Measurements from ENCODE around the gene CDH4.

CDH4 gene

DNA sequence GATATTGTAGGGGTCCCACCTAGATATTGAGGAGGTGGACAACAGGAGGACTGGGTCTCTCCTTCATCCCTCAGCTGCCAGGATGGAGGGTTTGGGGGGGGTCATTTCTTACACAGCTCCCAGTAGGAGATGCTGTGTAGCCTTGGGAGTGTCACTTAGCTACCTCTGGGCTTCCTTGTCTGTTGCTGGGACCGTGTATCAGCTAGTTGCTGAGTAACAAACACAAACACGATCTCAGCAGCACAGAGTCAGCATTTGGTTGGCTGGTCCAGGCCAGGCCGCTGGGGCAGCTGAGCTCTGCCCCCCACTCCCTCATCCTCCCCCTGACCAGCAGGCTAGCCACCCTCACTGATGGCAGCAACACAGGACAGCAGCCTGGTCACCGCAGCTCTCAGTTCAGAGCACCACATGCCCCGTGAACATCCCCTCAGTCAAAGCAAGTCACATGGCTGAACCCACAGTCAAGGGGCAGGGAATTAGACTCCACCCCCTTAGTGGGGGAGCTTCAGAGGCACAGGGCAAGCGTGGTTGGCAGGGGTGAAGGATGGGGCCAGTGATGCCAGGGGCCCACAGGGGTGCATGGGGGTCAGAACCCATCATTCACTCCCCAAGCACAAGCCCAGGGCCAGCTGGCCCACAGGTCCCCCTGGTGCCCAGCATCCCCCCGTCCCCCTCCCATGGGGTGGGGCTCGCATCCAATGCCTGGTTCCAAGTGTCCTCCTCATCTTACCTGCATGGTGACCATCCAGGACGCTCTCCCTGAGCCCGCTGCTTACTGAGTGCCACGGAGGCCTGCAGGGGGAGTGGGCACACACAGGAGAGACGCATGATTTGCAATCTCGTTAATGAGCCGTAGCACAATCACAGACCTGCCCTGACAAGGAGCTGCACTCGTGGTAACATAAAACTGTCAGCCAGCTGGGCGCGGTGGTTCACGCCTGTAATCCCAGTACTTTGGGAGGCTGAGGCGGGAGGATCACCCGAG lies 701.3 kb downstream of the CDH4 start:
- in situ Hi-C loops (cut with HindIII; ENCODE audit: low sequenced_read_pairs), result no loop called here

DNA sequence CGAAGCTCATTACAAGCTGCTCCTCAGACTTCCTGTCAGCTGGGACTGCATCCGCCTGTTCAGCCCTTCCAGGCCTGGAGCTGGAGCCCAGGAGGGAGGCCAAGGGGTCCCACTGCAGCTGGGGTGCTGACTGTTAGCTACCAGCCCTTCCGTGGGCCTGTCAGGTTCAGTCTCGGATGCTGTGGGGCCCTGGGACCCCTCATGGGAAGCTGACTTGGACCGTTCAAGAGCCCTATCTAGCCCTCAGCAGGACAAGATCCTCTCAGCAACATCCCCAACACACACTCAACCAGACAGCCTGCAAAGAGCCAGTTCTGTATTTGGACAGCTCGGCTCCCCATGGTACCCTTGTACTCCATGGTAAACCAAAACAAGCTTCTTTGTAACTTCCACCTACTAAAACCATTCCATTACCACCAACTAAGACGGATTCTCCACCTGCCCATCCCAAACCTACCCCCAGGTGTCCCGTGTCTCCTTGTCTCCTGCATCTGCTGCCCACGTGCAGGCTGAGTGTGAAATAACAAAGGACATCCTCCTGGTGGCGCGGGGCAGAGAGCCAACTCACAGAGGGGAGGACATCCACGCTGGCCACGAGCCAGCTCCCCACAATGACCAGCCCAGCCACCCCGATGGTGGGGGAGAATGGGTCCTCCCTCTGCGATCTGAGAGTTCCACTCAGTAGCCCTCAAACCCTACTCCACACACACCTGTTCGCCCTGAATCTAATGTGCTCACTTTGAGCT lies 702.4 kb downstream of the CDH4 start:
- in situ Hi-C loops (cut with HindIII; ENCODE audit: low sequenced_read_pairs), result no loop called here

DNA sequence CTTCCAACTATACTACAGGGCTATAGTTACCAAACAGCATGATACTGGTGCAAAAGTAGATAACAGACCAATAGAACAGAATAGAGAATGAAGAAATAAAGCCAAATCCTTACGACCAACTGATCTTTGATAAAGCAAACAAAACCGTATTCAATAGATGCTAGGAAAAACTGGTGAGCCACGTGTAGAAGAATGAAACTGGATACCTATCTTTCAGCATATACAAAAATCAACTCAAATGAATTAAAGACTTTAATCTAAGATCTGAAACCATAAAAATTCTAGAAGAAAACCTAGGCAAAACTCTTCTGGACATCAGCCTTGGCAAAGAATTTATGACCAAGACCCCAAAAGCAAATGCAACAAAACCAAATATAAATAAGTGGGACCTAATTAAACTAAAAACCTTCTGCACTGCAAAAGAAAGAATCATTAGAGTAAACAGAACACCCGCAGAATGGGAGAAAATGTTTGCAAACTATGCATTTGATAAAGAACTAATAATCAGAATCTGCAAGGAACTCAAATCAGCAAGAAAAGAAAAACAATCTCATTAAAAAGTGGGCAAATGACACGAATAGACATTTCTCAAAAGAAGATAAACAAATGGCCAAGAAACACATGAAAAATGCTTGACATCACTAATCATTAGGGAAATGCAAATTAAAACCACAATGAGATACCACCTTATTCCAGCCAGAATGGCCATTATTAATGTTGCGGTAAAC lies 703.8 kb downstream of the CDH4 start:
- in situ Hi-C loops (cut with HindIII; ENCODE audit: low sequenced_read_pairs), result no loop called here

DNA sequence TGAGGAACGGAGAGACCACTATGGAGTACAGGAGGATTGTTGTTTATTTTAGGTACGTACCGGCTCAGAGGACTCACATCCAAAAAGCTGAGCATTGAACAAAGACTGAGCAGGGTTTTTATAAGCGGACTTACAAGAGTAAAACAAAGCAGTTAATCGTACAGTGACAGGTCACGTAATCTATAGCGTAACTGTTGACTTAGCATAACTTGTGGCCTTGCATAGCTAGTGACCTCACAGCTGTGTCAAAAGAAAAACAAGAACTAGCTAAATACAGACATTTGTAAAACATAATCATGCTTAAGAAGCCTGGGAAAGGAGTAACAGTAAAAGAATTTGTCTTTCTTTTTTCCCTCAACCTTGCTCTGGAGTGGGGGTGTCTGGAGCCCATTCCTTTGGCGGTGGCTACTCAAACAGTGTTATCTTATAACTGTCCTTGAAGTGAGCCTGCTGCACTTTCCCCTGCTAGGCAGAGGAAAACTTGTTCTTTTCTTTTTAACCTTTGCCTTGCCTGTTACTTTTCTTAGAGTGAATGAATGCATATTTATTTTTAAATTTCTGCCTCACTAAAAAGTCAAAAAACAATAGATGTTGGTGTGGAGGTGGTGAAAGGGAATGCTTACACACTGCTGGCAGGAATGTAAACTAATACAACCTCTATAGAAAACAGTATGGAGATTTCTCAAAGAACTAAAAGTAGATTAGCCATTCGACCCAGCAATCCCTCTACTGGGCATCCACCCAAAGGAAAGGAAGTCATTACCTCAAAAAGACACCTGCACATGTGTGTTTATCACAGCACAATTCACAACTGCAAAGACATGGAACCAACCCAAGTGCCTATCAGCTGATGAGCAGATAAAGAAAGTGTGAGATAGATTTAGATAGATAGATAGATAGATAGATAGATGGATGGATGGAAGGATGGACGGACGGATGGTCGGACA lies 704.6 kb downstream of the CDH4 start:
- in situ Hi-C loops (cut with HindIII; ENCODE audit: low sequenced_read_pairs), result no loop called here

DNA sequence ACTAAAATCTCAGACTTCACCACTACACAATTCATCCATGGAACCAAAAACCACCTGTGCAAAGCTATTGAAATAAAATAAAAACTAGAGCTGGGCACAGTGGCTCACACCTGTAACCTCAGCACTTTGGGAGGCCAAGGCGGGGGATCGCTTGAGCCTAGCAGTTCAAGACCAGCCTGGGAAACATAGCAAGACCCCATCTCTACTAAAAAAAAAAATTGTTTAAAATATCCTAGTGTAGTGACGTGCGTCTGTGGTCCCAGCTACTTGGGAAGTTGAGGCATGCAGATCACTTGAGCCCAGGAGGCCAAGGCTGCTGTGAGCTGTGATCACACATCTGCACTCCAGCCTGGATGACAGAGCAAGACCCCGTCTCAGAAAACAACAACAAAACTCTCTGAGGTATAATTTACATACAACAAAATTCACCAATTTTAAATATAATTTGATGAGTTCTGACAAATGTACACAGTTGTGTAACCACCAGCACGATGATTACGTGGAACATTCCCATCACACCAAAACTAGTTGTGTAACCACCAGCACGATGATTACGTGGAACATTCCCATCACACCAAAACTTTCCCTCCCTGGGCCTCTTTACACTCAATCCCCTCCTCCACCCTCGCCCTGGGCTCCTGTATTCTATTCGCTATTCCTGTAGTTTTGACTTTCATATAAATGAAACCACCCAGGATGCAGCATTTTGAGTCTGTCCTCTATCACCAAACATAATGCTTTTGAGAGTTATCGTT lies 706.1 kb downstream of the CDH4 start:
- in situ Hi-C loops (cut with HindIII; ENCODE audit: low sequenced_read_pairs), result no loop called here

DNA sequence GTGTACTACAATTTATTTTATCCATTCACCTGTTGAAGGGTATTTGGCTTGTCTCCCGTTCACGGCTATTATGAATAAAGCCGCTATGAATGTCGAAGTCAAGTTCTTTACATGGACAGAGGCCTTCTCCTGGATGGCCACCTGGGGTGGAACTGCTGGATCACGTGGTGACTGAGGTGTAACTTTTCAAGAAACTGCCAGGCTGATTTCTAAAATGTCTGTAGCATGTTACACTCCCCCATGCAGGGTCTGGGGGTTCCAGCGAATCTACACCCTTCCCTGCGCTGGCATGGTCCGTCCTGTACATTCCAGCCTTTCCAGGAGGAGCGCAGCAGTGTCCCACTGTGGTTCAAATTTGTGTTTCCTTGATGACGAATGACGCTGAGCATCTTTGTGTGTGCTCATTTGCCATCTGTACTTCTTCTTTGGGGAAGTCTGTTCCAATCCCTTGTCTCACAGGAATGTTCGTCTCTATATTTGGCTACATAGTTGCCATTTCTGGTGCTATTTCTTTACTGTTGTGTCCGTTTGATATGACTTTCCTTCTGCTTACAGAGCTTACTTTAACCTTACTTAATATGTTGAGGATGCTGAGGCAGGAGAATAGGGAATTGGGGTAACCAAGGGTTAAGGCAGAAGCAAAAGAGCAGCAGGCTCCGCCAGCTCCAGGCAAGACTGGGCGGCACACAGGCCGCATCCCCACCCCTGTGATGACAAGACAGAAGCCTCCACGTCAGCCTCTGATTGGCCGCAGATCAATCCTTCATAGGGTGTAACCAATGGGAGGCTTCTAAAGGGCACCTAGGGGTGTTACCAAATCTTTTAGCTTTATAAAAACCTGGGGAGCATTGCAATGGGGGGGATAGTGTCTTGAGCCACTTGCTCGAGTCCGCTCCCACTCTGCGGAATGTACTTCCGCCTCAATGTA lies 707.0 kb downstream of the CDH4 start:
- in situ Hi-C loops (cut with HindIII; ENCODE audit: low sequenced_read_pairs), result no loop called here

DNA sequence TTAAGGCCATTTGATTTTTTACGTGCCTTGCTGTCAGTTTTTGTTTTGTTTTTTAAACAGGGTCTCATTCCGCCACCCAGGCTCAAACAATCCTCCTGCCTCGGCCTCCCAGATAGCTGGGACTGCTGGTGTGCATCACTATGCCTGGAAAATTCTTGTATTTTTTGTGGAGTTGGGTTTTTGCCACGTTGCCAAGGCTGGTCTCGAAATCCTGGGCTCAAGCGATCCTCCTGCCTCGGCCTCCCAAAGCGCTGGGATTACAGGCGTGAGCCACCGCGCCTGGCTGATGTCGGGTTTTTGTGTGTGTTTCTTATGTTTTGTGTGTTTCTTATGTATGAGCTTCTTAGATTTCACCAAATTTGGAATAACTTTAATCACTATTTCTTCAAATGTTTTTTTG lies 708.8 kb downstream of the CDH4 start:
- in situ Hi-C loops (cut with HindIII; ENCODE audit: low sequenced_read_pairs), result no loop called here

DNA sequence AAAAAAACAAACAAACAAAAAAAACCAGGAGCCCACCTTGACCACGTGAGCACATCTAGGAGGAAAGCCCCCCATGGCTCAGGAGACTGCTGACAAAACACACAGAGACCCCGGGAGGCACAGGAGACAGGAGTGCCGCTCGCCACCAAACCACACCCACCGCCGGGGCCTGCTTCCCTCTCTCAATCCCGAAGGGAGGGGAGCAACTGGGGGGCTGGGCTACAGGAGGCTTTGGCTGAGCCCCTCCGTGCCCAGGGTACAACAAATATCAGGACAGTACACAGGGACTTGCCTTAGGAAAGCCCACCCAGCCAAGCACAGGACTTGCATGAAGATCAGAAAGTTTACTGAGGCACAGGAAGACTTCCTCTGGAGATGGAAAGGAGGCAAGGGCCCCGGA lies 711.1 kb downstream of the CDH4 start:
- in situ Hi-C loops (cut with HindIII; ENCODE audit: low sequenced_read_pairs), result no loop called here

DNA sequence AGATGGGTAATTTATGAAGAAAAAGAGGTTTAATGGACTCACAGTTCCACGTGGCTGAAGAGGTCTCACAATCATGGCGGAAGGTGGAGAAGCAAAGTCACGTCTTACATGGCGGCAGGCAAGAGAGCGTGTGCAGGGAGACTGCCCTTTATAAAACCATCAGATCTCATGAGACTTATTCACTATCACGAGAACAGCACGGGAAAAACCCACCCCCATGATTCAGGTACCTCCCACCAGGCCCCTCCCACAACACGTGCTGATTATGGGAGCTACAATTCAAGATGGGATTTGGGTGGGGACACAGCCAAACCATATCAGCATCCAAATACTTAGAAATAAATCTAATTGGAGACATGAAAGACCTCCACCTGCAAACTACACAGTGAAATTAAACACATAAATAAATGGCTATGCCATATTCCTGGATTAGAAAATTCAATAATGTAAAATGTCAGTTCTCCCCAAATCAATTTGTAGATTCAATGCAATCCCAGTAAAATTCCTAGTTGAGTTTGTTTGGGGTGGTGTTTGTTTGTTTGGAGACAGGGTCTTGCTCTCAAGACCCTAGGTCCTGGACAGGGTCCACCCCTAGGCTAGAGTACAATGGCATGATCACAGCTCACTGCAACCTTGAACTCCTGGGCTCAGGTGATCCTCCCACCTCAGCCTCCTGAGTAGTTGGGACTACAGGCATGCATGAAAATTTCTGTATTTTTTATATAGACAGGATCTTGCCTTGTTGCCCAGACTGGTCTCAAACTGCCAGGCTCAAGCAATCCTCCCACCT lies 712.0 kb downstream of the CDH4 start:
- in situ Hi-C loops (cut with HindIII; ENCODE audit: low sequenced_read_pairs), result no loop called here

DNA sequence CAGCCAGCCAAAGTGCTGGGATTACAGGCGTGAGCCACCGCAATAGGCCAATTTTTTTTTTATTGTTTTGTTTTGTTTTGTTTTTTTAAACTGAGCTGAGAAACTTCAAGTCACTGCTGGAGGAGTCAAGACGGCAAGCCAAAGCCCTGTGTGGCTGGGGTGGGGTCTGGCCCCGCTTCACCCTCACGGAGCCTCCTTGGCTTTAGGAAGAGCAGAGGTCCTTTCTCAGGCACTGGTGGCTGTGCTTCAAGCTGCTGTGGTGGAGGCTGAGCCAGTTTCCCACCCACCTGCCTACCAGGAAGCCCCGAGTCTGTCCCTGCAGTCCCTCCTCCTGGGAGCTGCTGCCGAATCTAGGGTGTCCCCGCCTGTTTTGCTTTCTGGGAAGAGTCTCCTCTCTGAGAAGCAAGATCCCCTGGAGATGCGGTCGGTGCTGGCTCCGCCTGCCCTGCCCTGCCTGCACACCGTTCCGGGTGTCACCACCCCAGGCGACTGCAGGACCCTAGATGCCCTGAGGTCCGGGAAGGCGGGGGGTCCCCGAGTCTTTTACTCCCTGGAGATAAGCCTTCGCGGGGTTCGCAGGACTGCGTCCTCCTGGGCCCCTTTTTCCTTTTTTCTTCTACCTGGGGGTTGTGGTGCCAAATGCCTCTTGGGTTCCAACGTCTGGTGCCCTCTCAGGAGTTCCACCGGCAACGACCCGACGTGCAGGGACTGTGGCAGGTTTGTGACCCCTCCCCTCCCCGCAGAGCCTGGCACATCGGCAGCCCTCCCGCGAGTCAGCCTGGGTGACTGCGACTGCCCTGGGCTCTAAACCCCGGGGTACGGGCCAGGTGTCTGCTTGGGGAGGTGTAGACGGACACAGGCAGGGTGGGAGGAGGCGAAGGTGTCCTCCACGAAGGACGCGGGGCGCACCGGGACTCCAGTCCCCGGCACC lies 712.9 kb downstream of the CDH4 start:
- in situ Hi-C loops (cut with HindIII; ENCODE audit: low sequenced_read_pairs), result no loop called here

DNA sequence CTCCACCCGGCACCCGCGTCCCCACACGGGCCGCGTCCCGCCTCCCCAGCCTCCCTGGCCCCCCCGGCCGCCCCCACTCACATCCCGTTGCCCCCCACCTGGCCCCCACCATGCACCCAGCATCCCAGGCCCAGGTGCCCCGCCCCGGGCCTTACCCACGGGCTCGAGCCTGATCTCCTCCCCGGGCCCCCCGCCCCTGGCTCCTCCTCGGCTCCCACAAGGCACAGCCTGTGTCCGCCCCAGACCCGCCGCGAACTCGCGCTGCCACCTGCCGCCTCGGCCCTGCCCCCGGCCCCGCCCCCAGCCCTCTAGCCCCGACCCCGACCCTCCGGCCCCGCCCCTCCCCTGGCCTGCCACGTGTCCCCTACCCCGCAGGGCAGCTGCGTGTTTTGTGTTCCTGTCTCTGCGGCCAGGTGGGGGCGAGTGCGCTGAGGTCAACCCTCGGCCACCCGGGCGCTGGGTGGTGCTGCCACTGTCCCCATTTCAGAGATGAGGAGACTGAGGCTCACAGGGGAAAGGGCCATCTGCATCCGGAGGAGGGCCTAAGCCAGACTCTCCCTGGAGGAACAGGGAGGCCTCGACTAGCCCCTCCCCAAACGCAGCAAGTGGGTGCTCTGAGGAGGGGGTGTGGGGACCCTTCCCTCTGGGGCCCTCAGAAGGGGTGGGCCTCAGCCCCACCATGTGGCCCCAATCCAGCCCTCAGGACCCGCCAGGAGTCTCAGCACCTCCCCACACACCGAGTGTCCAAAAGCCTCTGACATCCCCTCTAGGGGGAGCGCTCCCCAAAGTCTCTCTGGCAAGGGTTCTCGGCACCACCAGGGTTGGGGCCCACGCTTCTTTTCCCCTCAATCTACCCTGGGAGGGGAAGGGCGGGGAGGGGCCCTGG lies 713.8 kb downstream of the CDH4 start:
- in situ Hi-C loops (cut with HindIII; ENCODE audit: low sequenced_read_pairs), result no loop called here

DNA sequence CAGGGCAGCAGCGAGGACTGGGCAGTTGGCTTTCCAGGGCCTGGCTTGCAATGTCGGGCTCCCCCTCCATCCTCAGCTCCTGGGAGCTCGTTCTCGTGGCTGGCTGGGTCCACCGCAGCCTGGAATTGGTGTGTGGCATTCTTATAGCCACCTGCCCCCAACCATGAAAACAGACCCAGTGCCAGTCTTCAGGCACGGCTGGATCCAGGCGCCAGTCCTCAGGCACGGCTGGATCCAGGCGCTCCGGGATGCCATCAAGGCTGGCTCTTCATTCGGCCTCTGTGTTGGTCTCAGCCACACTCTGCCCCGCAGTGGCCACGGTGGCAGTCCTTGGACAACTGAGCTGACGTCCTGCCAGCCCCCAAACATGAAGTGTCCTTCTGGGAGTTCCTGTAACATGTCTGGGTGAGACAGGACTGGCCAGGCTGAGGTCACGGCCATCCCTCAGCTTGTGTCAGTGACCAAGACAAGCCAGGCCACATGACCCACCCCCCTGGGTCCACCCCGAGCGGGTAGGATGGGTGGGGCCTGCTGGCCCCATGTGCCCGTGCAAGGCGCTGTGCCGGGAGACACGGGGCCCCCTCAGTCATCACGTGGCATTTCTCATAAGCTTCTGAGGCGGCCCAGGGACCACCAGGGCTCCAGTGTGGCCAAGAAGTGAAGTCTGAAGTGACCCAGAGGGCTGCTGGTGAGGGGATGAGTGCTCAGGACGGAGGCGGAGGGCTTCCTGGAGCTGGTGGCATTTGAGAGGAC lies 714.6 kb downstream of the CDH4 start:
- in situ Hi-C loops (cut with HindIII; ENCODE audit: low sequenced_read_pairs), result no loop called here

DNA sequence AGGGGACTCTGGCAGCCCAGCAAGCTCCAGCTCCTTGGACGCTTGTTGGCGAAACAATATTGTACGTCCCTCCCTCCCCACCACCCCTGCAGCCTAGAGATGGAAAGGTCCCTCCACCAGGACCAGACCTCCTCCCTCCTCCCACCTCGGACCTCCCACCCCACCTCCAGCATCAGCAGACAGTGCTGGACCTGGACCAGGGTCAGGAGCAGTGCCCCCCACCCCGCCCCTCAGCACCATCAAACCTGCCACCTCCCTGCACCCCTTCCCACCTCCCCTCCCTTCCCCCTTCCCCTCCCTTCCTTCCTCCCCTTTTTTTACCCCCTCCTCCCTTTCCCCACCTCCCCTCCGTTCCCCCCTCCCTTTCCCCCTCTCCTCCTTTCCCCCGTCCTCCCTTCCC lies 715.2 kb downstream of the CDH4 start:
- in situ Hi-C loops (cut with HindIII; ENCODE audit: low sequenced_read_pairs), result no loop called here

DNA sequence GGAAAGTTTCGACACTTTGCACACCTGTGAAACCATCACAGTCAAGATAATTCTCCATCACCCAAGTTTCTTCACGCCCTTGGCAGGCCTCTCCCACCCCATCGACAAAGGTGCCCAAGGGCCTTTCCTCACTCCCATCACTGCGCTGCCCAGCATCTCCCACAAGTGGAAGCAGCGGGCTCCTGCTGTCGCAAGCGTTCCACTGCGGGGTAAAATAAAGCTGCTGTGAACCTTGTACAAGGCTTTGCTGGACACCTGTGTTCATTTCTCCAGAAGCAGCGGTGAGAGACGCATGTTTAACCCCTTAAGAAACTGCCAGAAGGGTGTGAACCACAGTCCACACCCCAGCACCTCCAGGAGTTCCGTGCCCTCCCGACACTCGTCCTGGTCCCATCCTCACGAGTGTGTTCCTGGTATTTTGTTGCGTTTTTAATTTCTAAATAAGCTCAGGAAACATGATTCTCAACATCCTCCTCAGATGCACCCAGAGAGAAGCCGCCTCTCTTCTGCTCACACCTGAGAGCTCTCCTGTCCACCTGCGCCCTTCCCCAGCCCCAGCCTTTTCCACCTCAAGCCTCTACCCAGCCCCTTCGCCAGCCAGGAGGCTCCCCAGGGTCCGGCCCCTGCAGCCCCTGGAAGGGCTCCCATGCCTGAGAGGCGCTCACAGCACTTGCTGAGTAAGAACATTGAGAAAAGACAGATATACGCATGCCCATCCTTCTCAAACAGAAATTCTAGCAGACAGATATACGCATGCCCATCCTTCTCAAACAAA lies 716.2 kb downstream of the CDH4 start:
- in situ Hi-C loops (cut with HindIII; ENCODE audit: low sequenced_read_pairs), result no loop called here
